Calu3 (cell line): ENCODE measurements around the gene RAB44. TPM values are rescaled to one million over a fixed set of nuclear protein-coding genes. Genes with fewer than 3 reads are reported as not detected.

Experiments used
- BruUV-seq: library from RNA; stranded (reverse); fragments of 400-500 nt; replicated peaks from 2 replicates; lab custom pipeline; 2021; lab: Mats Ljungman, UMichigan
- CTCF ChIA-PET: fragments of 300-600 bp; sonication (Branson Sonifier 250); formaldehyde crosslinking; loops from one replicate; lab custom pipeline; 2022; ENCODE audit warnings: antibody characterized with exemption; lab: Charles Lee
- DNase-seq: peaks from one replicate; pipeline ENCODE4 v3.0.0; 2022
- H3K27ac Mint-ChIP-seq: one replicate; pipeline ENCODE4 v1.8.0; 2022; ENCODE audit warnings: mixed read lengths; ENCODE audit not compliant: unreplicated experiment
- H3K27me3 Mint-ChIP-seq: one replicate; pipeline ENCODE4 v1.8.0; 2022; ENCODE audit warnings: mixed read lengths; ENCODE audit not compliant: unreplicated experiment
- H3K36me3 Mint-ChIP-seq: one replicate; pipeline ENCODE4 v1.8.0; 2022; ENCODE audit warnings: mild to moderate bottlenecking, moderate library complexity, mixed read lengths; ENCODE audit not compliant: insufficient read depth, unreplicated experiment
- H3K4me1 Mint-ChIP-seq: one replicate; pipeline ENCODE4 v1.8.0; 2022; ENCODE audit warnings: mild to moderate bottlenecking, low read depth, mixed read lengths; ENCODE audit not compliant: unreplicated experiment
- H3K4me3 Mint-ChIP-seq: one replicate; pipeline ENCODE4 v1.8.0; 2022; ENCODE audit warnings: mild to moderate bottlenecking, low read depth, moderate library complexity, mixed read lengths; ENCODE audit not compliant: unreplicated experiment
- H3K9me3 Mint-ChIP-seq: one replicate; pipeline ENCODE4 v1.8.0; 2022; ENCODE audit warnings: low read depth, mixed read lengths; ENCODE audit not compliant: unreplicated experiment
- intact Hi-C: fragments of 100-400 bp; cut with micrococcal nuclease; formaldehyde crosslinking; loops from one replicate; pipeline ENCODE4 v1.10.0; 2022; ENCODE audit not compliant: unreplicated experiment
- total RNA-seq: library from RNA; stranded (reverse); gene quantifications from 2 replicates; pipeline ENCODE4 v1.2.3, GENCODE V29; 2022
- TF ChIP-seq, protein P1 (sequence below): fragments of 200-600 bp; IDR thresholded peaks from one replicate; pipeline ENCODE4 v1.8.0; 2022; ENCODE audit warnings: antibody characterized with exemption; ENCODE audit not compliant: unreplicated experiment

Gene RAB44
- total RNA-seq, 1 experiment from 2014 or later: not detected

DNA sequence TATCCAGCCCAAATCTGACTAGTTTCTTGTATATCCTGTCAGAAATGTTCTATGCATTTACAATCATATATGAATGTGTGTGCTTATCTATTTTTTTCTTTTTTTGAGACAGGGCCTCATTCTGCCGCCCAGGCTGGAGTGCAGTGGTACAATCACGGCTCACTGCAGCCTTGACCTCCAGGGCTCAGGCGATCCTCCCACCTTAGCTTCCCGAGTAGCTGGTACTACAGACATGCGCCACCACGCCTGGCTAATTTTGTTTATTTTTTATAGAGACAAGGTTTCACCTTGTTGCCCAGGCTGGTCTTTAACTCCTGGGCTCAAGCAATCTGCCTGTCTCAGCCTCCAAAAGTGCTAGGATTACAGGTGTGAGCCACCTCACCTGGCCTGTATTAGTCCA lies 3.0 kb upstream of the RAB44 start:
- no peak for DNase-seq
- Mint-ChIP-seq H3K4me1 (no peaks in the 10 kb centered on the region), H3K27ac (no peak overlapping the region), H3K27me3 (peaks cover 14% of the 10 kb centered on the region), H3K36me3 (no peaks in the 10 kb centered on the region), H3K9me3 (no peaks in the 10 kb centered on the region), H3K4me3 (no peak overlapping the region)
- intact Hi-C loops: no loop called here
- TF ChIP-seq, protein P1, sequence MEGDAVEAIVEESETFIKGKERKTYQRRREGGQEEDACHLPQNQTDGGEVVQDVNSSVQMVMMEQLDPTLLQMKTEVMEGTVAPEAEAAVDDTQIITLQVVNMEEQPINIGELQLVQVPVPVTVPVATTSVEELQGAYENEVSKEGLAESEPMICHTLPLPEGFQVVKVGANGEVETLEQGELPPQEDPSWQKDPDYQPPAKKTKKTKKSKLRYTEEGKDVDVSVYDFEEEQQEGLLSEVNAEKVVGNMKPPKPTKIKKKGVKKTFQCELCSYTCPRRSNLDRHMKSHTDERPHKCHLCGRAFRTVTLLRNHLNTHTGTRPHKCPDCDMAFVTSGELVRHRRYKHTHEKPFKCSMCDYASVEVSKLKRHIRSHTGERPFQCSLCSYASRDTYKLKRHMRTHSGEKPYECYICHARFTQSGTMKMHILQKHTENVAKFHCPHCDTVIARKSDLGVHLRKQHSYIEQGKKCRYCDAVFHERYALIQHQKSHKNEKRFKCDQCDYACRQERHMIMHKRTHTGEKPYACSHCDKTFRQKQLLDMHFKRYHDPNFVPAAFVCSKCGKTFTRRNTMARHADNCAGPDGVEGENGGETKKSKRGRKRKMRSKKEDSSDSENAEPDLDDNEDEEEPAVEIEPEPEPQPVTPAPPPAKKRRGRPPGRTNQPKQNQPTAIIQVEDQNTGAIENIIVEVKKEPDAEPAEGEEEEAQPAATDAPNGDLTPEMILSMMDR: no peak
- no TSS peak for BruUV-seq
- CTCF ChIA-PET: interaction anchor here (0.6 kb wide), 1 partner anchor 57 kb away, joined by 3 read pairs; no protein-coding TSS in a partner anchor

DNA sequence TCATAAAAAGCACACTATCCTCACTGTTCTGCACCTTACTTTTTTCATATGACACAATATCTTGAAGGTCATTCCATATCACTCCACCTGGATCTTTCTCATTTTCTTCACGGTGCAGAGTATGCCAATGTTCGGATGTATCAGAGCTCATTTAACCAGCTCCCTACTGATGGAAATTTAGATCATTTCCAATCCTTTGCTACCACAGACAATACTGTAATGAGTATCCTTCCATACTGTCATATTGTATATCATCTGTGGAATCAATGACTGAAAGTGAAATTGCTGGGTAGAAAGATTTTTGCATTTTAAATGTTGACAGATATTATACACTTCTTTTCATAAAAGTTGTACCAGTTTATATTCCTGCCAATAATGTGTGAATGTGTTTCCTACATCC lies 2.2 kb upstream of the RAB44 start:
- CTCF ChIA-PET: no interaction called here
- TF ChIP-seq, protein P1: no peak
- BruUV-seq: no TSS peak
- H3K36me3 Mint-ChIP-seq: no peaks in the 10 kb centered on the region
- no peak for DNase-seq
- intact Hi-C loops: no loop called here
- H3K4me3 Mint-ChIP-seq: no peak overlapping the region
- peaks cover 14% of the 10 kb centered on the region for H3K27me3 Mint-ChIP-seq
- H3K9me3 Mint-ChIP-seq: no peaks in the 10 kb centered on the region
- no peaks in the 10 kb centered on the region for H3K4me1 Mint-ChIP-seq
- no peak overlapping the region for H3K27ac Mint-ChIP-seq

DNA sequence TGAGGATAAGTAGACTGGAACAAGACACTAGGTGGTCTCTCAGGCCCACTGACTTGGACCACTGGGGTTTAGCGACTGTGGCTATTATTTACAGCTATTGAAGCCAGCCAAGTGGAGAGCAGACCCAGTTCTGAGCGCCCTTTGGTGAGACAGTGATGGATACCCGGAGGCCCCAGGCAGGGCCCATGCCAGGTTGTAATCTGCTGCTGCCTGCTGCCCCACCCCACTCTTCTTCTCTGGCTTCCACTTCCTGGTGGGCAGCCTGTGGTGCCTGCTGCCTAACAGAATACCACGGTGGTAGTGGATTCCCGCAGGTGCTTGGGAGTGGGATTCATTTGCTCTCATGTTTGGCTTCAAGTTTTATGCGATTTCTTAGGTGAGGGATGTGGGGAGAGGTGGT lies 570 bp downstream of the RAB44 start:
- no TSS peak for BruUV-seq
- peaks cover 17% of the 10 kb centered on the region for H3K27me3 Mint-ChIP-seq
- no peak for DNase-seq
- H3K9me3 Mint-ChIP-seq: no peaks in the 10 kb centered on the region
- no peak overlapping the region for H3K27ac Mint-ChIP-seq
- H3K4me1 Mint-ChIP-seq: peaks cover 11% of the 10 kb centered on the region
- no peak overlapping the region for H3K4me3 Mint-ChIP-seq
- CTCF ChIA-PET: no interaction called here
- intact Hi-C loops: no loop called here
- H3K36me3 Mint-ChIP-seq: no peaks in the 10 kb centered on the region
- TF ChIP-seq, protein P1: no peak

DNA sequence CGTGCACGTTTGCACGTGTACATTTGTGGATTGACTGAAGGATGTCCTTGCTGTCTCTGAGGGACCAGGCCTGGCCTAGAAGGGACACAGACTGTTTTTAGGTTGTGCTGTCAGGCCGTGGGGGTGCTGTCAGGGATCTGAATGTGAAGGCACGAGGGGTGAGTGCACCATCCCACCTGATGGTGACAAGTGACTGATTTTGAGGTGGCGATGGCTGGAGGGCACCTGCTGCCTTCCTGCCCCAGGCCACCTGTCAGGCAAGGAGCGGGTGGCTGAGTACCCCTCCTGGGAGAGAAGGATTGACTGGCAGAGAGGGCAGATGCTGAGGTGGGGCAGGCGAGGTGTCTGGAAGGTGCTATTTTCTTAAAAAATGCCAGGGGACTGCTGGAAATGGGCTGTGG lies 1.2 kb downstream of the RAB44 start:
- CTCF ChIA-PET: no interaction called here
- H3K27me3 Mint-ChIP-seq: peaks cover 17% of the 10 kb centered on the region
- intact Hi-C loops: no loop called here
- peaks cover 11% of the 10 kb centered on the region for H3K4me1 Mint-ChIP-seq
- H3K4me3 Mint-ChIP-seq: no peak overlapping the region
- H3K36me3 Mint-ChIP-seq: no peaks in the 10 kb centered on the region
- BruUV-seq: no TSS peak
- no peak overlapping the region for H3K27ac Mint-ChIP-seq
- no peak for DNase-seq
- TF ChIP-seq, protein P1: no peak
- no peaks in the 10 kb centered on the region for H3K9me3 Mint-ChIP-seq
